NCI-H2029 treated with DMSO at 0.1 percent for 48 hours (cell line): ENCODE data around the gene STXBP6.

ENCODE experiments used
- DNase-seq: peaks from one replicate; lab custom pipeline; 2025; lab: John Stamatoyannopoulos, UW

STXBP6 gene

DNA sequence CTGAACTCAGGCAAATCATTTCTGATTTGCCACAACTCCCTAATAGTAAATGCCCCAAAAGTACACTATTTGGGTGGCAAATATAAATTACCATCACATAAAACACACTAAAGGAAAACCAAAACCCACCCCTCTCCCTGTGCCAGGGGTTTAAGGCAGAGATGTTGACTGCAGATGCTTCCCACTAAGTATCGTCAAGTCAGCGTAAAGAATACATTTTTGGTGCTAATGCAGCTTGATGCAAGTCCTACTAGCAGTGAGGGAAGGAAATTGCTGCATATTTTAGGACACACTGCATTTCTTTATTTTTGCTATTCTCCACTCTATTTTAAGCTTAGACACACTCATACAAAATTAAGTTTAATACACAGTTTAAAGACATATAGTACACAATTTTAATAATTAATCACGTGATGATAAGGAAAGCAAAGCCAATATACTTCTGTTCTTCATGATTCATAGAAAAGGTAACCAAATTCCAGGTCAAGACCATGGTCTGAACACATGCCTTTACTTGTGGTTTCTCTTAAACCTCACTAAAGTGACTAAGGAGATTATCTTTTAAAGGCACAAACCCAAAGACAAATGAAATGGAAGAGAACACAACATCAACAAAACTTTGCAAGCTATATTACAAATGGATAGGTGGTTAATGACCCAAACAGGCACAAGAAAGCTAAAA lies 162.2 kb downstream of the STXBP6 start:
- DNase-seq: no peak

DNA sequence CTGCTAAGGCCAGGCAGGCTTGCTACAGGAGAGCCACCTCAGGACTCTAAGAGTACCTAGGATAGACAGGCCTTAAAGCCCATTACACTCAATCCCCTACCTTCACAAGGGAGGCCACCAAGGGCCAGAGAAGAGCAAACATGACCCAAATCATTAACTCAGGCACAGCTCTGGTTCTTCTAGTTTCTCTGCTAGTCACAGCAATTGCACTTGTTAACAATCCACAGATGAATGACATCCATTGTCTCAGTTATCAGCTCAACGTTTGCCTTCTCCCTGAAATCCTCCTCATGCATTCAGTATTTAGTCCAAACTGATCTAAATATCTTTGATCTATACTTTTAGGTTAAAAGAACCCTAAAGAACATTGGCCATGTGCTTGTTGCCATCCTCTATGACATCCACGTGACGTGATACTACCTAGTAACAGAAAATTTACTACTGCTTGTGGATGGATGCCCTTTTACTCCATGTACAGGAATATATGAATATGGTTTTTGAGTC lies 164.5 kb downstream of the STXBP6 start:
- no peak for DNase-seq

DNA sequence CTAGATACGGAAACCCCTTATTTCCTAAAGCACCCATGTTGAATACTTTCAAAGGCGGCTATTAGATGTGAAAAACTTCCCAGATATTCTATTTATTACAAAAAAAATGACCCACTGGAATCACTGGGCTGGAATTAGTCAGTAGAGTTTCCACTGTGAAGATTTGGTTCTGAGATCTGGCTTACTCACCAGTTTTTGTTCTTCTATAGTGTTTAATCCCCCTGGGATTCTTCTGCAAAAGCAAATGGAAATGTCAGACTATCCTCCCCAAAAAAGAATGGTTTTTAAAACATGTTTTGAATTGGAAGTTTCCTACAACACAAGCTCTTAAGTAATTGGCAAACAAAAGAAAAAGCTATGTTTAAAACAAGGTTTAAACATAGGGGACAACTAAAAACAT lies 166.4 kb downstream of the STXBP6 start:
- DNase-seq: no peak

DNA sequence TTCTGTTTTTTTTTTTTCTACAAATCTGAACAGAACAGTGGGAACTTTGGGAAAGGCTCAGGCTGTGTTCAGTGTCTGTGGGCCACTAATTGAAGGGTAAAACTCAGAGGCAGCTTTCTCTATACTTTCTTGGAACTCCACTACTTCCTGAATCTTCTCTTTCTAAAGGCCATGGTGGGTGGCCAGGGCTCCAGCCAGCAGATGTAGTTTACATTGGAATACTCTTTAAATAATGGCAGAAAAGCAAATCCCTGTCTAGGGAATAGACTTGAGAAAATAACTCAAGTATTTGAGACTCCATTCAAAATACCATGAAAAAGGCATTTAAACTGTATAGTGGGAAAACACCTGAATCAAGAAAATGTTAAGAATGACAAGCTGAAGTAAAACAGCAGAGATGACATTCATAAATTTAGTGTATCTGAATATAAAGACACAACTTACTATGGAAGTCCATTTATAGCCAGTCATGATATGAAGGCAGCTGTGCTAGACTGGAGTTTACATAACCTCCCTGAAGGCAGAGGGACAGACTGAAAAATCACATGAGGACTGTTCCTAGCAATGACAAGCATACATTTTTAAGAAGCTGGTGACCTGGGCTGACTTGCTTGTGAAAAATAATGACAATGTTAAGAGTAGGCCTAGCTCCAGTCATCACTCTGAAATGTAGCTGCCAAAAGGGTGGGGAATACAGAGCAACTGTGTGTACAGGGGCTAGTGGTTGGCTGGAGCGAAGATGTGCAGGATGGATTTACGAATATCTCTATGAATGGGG lies 168.6 kb downstream of the STXBP6 start:
- no peak for DNase-seq

DNA sequence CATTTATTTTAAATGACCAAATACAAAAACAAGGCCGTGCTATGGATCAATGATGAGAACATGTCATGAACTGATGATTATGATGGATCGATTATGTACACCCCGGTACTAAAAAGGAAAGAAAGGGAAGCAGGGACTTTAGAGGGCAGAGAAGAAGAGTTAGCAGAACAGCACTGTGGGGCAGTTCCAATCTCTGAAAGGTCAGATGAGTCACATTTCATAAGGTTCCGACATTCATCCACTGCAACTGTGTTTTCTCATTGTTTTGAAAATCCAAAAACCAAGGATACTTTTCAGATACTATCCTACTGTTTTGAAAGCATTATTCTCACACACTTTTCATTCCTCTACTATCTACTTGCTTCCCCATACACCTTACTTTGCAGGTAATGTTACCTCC lies 169.3 kb downstream of the STXBP6 start:
- DNase-seq: no peak

DNA sequence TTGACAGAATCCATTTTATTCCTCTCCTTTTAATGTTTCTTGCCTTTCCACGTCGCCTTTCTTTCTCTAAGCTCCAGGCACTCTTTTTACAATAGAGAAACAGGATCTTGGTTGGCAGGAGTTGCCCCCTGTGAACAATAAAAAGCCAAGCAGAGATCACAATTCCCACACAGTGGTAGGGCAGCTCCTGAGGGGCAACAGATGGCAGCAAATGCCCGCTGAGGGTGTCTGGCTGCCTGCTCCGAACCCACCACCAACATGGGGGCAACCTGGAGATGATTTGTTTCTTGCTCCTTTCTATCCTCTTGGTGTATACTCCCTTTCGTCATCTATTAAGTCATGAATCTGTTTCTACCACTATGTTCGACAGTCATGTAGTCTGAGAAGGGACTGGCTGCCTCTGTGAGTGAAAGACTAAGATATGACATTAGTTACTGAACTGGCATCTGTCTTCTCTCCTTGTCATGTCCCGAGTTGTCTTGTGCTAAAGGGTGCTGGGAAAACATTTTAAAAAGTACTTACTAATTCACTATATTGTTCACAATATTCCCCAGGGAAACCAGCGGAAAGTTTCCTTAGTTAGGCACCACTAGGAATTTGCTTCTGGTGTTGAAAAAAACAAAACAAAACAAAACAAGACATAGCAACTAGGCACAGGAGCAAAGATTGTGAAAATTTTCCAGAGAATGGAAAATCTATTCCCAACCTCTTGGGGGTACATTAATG lies 170.1 kb downstream of the STXBP6 start:
- DNase-seq: no peak

DNA sequence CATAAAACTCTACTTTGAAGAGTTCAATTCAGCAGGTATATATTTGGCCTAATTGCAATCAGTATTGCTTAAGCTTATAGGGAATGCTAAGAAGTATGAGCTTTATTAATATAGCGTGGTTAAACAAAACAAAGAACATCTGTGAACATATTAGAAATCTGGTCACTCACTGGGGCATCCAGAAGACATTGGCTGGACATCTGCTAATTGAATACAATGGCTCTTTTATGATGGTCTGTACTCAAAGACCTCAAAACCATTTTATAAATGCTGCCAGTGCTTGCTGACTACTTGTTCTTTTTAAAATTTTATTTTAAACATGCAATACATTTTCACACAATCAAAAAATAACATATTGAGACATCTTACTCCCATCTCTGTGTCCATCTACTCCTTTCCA lies 173.0 kb downstream of the STXBP6 start:
- DNase-seq: no peak

DNA sequence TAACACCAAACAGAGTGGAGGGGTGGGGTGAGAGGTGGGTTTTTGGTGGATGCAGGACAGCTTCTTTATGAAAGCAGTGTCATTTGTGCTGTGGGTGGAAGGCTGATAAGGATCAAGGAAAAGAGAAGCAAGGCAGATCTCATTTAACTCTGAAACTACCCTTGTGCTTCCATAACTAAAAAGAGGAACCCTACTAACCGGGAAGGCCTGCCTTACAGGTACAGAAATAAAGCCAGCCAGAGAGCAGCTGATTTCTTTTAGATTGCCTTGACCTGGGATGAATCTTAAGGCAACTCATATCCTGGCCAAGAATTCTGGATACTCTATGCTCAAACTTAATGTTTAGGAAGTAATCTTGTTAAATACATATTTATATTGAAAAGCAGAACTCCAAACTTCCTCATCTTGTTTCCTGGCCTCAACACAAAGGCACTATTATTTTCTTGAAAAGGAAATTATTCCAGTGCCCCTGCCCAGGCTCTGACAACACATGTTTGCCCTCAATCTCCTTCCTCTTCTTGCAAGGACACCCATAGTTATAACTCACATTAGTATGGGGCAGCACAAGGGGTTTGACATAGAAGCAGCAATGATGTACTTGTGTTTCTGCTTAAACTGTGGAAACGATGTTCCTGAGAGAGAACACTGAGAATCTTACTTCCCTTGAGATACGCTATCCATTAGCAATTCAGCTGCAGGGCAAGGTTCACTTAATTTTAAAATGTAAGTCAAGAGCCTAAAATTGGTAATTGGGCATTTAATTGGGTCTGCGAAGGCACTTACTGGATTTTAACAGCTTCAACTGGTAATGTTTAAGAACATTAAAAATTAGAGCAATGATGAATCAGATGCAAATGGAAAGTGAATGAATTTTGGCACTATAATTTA lies 173.7 kb downstream of the STXBP6 start:
- no peak for DNase-seq

DNA sequence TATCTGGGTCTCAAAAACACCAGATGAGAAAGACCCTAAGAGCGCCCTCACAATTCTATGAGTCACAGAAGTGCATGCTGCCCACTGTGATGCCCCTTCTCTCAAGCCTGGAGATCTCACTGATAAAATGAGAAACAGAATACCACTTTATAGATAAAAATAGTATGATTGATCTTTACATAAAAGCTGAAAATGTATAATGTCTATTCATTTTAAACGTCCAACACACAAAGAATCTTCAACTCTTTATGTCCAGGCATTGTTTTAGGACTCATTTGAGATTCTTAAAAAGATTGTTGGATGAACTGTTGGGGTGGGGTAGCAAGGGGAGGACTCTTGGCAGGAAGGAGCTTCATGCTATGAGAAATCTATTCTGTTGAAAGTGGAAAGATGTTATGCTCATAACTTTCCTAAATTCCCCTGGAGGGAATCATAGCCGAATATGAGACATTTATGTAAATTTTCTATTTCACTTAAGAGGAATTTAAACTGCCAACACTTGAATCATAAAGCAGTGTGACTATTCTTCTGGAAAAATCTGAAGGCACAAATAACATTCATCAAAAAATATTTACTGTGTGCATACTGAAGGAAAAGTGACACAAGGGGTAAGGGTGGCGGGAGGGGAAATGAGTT lies 174.6 kb downstream of the STXBP6 start:
- no peak for DNase-seq

DNA sequence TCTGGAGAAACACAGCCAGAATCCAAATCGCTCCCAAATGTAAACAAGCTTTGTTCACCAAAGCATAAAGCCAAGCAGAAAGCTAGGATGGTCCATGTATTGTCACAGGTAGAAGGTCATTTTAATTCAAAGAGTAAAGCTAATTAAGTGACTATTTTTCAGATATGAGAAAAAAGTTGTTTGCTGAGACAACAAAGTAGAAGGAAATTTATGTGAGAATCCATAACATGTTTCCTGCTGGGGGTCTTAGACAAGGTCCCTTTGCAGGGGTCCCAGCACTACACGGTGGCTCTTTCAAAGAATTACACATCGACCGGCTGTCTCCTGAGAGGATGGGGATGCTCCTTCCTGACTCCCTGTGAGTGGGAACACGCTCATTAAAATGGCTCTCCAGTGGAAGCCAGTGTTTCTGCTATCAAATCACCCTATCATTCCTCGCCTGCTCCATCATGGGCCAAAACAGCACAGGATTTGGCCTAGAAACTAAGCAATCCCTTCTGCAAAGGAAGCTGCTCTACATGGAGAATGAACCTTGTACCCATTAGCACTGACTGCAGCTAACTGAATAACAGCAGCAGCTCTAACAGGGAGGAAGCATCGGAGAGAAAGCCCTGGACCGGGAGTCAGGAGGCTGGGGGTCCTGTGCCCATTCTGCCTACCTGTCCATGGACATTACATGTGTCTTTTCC lies 175.3 kb downstream of the STXBP6 start:
- no peak for DNase-seq

DNA sequence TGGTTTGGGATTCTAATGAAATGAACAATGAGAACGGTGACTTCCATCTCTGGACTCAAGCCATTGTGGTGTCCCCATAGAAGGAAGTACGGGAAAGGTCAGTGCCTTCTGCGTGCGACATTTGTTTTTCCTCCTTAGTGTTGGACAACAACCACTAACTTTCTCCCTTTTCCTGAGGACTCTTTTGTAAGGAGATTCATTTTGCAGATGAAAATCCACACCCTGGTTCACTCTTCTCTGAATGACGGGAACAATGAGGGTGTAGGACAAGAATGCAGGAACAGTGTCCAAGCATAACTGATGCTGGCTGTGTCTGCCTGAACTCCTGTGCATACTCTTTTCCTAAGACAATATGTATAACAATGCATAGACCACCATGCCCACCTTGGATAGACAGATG lies 176.4 kb downstream of the STXBP6 start:
- no peak for DNase-seq

DNA sequence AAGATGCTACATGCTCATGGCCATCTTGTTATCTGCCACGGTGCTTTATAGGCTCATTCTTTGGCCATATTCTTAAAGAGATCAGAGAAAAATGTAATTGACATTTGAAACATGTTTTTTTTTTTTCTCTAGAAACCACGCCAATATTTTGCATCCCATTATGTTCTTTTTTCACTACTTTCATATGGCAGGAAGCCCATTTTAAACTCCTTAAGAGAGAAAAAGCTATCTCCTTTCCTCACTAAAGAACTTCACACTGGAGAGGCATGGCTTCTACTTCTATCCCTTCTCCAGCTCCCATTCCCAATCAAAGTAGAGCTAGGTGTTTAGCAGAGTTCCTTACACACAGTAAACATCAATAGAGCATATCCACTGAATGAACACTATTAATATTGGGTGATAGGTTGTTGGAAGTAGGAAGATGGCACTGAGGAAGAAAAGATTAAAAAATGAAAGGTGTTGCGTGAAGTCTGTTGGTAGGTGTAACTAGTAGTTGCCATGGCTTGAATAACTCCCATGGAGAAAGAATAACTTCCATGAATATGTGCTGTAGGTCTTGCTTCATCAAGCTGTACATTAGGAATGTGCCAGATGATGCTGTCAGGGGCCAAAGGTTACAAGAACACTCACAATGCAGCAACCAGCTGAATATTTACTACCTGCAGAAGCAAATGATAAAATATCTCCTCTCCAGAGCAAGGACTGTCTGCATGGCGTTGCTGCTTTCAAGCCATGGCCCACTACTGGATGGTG lies 178.8 kb downstream of the STXBP6 start:
- DNase-seq: no peak

DNA sequence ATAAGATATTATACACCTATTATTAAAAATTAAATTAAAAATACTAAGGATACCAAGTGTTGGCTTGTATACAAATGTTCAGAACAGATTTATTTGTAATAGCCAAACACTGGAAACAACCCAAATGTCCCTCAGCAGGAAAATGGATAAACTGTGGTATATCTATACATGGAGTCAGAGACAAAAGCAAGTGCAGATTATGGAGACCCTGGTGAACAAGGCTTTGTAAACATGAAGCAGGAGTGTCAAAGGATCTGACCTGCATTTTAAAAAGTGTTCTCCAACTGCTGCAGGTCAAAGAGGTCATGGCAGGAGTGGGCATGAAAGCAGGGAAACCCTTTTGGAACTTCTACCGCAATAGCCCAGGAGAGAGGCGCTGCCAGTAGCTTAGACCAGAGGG lies 181.6 kb downstream of the STXBP6 start:
- DNase-seq: no peak

DNA sequence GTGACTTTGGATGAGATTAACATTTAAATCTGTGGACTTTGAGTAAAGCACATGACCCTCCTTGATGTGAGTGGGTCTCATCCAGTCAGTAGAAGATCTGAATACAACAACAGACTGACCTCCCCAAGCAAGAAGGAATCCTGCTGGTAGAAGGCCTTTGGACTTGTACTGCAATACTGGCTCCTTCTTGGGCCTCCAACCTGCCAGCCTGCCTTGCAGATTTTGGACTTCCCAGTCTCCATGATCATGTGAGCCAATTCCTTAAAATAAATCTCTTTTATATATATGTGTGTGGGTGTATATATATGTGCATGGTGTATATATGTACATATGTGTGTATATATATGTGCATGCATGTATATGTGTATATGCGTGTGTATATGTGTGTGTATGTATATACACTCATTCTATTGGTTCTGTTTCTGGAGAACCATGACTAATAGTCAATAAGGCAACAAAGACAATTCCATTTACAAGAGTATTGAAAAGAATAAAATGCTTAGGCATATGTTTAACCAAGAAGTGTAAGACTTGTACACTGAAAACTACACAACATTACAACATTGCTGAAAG lies 183.8 kb downstream of the STXBP6 start:
- DNase-seq: no peak

DNA sequence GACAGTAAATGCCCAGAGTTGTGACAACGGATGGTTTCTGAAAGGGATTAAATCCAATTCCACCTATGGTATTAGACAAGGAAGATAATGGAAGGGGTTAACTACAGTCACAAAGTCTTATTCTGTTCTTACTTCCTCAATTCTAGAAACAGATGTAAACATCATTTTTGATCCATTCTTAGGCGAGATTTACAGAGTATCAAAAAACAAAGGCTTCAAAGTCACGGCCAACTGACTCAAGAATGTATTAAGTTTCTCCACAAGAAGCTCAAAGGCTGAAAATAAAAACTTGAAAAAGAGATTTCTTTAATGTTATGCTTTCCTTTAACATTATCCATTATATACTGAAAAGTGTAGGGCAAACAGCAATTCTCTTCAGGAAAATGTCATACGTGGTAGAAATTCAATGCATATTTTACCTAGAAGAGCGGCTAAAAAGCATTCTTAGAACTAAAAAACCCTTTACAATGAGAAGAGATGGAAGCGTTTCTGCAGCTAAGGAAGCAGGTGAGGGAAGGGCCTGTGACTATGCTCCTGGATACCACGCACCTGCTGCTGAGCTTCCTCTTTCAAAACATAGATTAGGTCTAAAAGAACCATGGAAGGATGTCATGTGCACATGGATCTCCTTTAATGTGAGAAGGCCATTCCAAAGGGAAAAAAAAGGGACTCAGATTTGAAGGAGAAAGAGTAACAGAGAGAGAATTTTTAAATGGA lies 185.8 kb downstream of the STXBP6 start:
- no peak for DNase-seq

DNA sequence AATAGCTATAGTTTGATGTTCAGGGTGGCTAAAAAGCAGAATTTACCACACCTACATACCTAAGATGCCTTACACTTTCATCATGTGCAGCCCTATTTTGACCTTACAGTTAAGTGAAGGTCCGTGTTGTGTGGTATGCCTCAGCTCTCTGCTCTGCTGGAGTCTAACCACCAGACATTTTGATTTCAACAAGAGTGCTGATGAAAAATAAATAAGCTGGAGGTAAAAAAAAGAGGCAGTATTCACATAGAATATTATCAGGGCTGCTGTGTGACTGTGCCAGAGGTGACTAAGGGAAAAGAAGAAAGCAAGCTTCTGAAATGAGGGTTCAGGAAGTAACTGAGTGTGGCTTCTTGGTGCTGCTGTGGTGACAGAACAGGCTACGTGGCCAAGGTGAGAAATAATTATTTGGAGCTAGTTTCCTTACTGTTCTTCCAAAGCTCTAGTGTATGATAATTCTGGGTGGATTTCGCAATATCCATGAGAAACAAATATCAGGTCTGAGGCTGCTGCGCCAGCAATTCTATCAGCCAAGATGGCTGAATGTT lies 188.8 kb downstream of the STXBP6 start:
- DNase-seq: no peak

DNA sequence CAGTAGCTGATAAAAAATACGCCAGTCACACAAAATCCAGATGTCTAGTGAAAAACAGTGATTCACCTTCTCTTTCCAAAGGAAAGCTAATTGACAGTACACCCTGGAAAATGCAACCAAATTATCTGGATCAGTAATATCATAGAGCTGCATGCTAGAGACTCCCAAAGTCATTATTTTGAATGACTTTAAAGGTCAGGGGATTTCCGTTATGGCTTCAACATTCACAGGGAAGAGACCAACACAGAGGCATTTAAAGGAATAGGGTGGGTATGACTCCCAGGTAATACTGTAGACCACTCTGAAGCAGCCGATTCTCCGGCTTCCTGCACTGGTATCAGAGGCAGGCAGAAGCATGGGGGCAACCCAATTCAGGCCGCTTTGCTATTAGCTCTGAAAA lies 190.4 kb downstream of the STXBP6 start:
- DNase-seq: no peak

DNA sequence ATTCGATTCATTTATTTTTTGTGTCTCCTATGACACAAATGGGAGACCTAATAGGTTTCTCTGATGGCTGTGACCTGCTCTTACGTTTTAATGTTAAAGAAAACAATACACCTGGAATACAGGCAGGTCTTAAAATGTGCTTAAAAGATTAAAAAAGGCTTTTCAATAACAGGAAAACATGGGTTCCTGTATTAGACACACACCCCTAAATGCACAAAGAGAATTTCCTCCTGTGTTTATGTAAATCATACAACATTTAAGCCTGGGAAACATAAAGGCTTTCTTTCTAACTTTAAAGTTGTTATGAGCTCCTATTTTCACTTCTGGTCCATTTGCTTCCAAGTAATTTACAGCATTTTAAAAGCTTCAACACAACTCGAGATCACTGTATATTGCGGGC lies 191.3 kb downstream of the STXBP6 start:
- DNase-seq: no peak

DNA sequence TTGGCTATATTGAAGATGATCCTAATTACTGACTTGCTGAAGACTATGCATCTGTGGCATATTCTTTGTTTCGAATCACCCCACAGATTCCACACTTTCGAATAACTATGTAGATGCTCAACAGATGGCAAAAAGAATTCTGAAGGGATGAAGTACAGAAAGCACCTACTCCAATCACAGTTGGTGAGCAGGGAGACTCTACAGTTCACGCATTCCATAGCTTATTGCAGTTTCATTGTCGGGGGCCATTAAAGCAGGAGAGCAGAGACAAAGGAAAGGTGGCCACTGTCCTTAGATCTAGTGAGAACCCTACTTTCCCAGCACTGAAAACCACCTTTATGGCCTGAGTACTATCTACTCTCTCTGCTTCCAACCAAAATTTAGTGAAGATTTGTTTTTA lies 191.9 kb downstream of the STXBP6 start:
- DNase-seq: no peak
